Fibroblast of lung (primary cell): ENCODE results near the gene PPP1R7. TPM values are rescaled to one million over a fixed set of nuclear protein-coding genes. Genes with fewer than 3 reads are reported as not detected.

Experiments
- DNase-seq, 2 donors: peaks; one replicate each; pipeline versions ENCODE4 v3.0.0 to v3.0.0-alpha.2; 2010; ENCODE audit warnings: low read depth in 2 of 2
- H2AFZ ChIP-seq: 2 replicates; pipeline ENCODE4 v1.5.1; 2012; ENCODE audit warnings: low read length, control low read depth, inconsistent platforms
- H3K27ac ChIP-seq: 2 replicates; pipeline ENCODE4 v1.5.1; 2011; ENCODE audit warnings: low read length, control low read depth; ENCODE audit not compliant: insufficient read depth
- H3K27me3 ChIP-seq: 2 replicates; pipeline ENCODE4 v1.5.1; 2011; ENCODE audit warnings: mild to moderate bottlenecking, low read length; ENCODE audit not compliant: control insufficient read depth, insufficient read depth
- H3K36me3 ChIP-seq: 2 replicates; pipeline ENCODE4 v1.5.1; 2011; ENCODE audit warnings: low read length; ENCODE audit not compliant: control insufficient read depth, insufficient read depth
- H3K4me1 ChIP-seq: 2 replicates; pipeline ENCODE4 v1.5.1; 2011; ENCODE audit warnings: low read length; ENCODE audit not compliant: control insufficient read depth, insufficient read depth; ENCODE audit errors: extremely low read depth
- H3K4me2 ChIP-seq: 2 replicates; pipeline ENCODE4 v1.5.1; 2011; ENCODE audit warnings: low read length, control low read depth; ENCODE audit not compliant: insufficient read depth; ENCODE audit errors: extremely low read depth
- H3K4me3 ChIP-seq, 4 experiments: fragments of 200-600 bp in 1 of 4; sonication (generic) in 1 of 4; replicated peaks in 1 of 4; 2 replicates each; pipeline ENCODE4 v1.5.1; 2011 to 2016; ENCODE audit warnings: low read length in 4 of 4, low read depth in 3 of 4, mild to moderate bottlenecking in 3 of 4, control low read depth in 2 of 4, inconsistent platforms in 1 of 4, mixed read lengths in 1 of 4; ENCODE audit not compliant: insufficient read depth in 1 of 4; ENCODE audit errors: control extremely low read depth in 1 of 4
- H3K79me2 ChIP-seq: 2 replicates; pipeline ENCODE4 v1.5.1; 2012; ENCODE audit warnings: mild to moderate bottlenecking, low read length, inconsistent platforms; ENCODE audit not compliant: control insufficient read depth, insufficient read depth
- H3K9ac ChIP-seq: 2 replicates; pipeline ENCODE4 v1.5.1; 2011; ENCODE audit warnings: mild to moderate bottlenecking, low read length, control low read depth; ENCODE audit not compliant: insufficient read depth
- H3K9me3 ChIP-seq: 2 replicates; pipeline ENCODE4 v1.5.1; 2012; ENCODE audit warnings: low read depth, low read length; ENCODE audit not compliant: control insufficient read depth, insufficient read depth
- H4K20me1 ChIP-seq: 2 replicates; pipeline ENCODE4 v1.5.1; 2011; ENCODE audit warnings: low read length; ENCODE audit not compliant: control insufficient read depth, insufficient read depth; ENCODE audit errors: extremely low read depth
- EZH2 ChIP-seq: IDR thresholded peaks from 2 replicates; pipeline ENCODE4 v1.5.1; 2012; ENCODE audit warnings: low read length, control low read depth, mild to moderate bottlenecking; ENCODE audit errors: missing control alignments
- polyA plus RNA-seq, 2 donors: library from polyadenylated mRNA; depleted of rRNA in 1 of 2; stranded (reverse) in 1 of 2; unstranded in 1 of 2; fragments of >200 nt; gene quantifications; 2 replicates each; pipeline ENCODE4 v1.2.1, GENCODE V29; 2011 to 2012; ENCODE audit warnings: missing spikeins in 1 of 2
- total RNA-seq: library from RNA; depleted of rRNA; stranded (reverse); fragments of >200 nt; gene quantifications from 2 replicates; pipeline ENCODE4 v1.2.1, GENCODE V29; 2014
- TF ChIP-seq, protein P1 (sequence below), 2 donors: IDR thresholded peaks in 1 of 2; conservative IDR thresholded peaks in 1 of 2; 1 replicate in 1 of 2; 2 replicates in 1 of 2; pipeline ENCODE4 v1.5.1; 2011 to 2012; ENCODE audit warnings: low read length in 2 of 2, control low read depth in 1 of 2, inconsistent platforms in 1 of 2, low read depth in 1 of 2, mild to moderate bottlenecking in 1 of 2

PPP1R7 gene
- total and polyA plus RNA-seq, 2 donors (not counting 1 experiment from before 2014, with no cell fraction given) = 70.7 to 141 TPM

DNA sequence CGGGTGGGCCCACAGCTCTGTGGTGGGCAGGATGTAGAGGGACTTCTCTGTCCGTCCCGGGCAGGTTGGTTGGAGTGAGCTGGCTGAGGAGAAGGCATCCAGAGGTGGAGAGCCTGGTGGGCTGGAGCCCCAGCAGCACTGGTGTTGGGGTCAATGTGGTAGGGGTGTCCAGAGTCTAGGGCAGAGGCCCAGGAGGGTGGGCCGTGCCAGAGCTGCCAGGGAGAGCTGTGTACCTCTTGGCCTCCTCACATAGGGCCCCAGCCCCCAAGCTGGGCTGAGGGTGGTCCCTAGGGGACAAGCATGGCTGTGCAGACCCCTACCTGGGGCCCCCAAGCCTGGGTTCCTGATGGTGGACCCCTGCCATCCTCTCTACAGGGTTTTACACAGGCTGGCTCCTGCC is 54.2 kb downstream of the PPP1R7 start:
- no peak for DNase-seq
- no peaks in the 10 kb centered on the region for H3K27me3 ChIP-seq
- TF ChIP-seq, protein P1, sequence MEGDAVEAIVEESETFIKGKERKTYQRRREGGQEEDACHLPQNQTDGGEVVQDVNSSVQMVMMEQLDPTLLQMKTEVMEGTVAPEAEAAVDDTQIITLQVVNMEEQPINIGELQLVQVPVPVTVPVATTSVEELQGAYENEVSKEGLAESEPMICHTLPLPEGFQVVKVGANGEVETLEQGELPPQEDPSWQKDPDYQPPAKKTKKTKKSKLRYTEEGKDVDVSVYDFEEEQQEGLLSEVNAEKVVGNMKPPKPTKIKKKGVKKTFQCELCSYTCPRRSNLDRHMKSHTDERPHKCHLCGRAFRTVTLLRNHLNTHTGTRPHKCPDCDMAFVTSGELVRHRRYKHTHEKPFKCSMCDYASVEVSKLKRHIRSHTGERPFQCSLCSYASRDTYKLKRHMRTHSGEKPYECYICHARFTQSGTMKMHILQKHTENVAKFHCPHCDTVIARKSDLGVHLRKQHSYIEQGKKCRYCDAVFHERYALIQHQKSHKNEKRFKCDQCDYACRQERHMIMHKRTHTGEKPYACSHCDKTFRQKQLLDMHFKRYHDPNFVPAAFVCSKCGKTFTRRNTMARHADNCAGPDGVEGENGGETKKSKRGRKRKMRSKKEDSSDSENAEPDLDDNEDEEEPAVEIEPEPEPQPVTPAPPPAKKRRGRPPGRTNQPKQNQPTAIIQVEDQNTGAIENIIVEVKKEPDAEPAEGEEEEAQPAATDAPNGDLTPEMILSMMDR (conservative IDR thresholded peaks at IDR 0.05 in 1 of 2, IDR thresholded peaks at IDR 0.05 in 1 of 2; ENCODE audit: low read depth in 1 of 2, low read length in 2 of 2) = no peak
- TF ChIP-seq EZH2 = no peak
- H3K4me3 ChIP-seq = no peak overlapping the region
- H3K4me2 ChIP-seq = no peak overlapping the region
- no peak overlapping the region for H3K27ac ChIP-seq
- no peak overlapping the region for H2AFZ ChIP-seq
- no peaks in the 10 kb centered on the region for H3K9me3 ChIP-seq
- no peak overlapping the region for H3K9ac ChIP-seq
- no peaks in the 10 kb centered on the region for H4K20me1 ChIP-seq
- H3K36me3 ChIP-seq = no peaks in the 10 kb centered on the region
- no peaks in the 10 kb centered on the region for H3K79me2 ChIP-seq
- H3K4me1 ChIP-seq = no peaks in the 10 kb centered on the region

DNA sequence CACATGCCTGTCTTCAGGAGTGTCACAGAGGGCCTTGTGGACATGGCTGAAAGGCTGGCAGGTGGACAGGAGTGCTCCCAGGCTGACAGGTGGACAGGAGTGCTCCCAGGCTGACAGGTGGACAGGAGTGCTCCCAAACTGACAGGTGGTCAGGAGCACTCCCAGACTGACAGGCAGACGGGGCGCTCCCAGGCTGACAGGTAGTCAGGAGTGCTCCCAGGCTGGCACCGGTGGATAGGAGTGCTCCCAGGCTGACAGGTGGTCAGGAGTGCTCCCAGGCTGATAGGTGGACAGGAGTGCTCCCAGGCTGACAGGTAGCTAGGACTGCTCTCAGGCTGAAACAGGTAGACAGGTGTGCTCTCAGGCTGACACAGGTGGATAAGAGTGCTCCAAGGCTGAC is 54.8 kb downstream of the PPP1R7 start:
- Histone ChIP-seq H3K27ac (no peak overlapping the region), H4K20me1 (no peaks in the 10 kb centered on the region), H3K4me2 (no peak overlapping the region), H2AFZ (no peak overlapping the region), H3K9ac (no peak overlapping the region), H3K4me1 (no peaks in the 10 kb centered on the region), H3K27me3 (no peaks in the 10 kb centered on the region), H3K36me3 (no peaks in the 10 kb centered on the region), H3K4me3 (no peak overlapping the region), H3K9me3 (no peaks in the 10 kb centered on the region), H3K79me2 (no peaks in the 10 kb centered on the region)
- no peak for DNase-seq
- no peak for TF ChIP-seq EZH2
- TF ChIP-seq, protein P1 (conservative IDR thresholded peaks at IDR 0.05 in 1 of 2, IDR thresholded peaks at IDR 0.05 in 1 of 2; ENCODE audit: low read depth in 1 of 2, low read length in 2 of 2) = no peak

DNA sequence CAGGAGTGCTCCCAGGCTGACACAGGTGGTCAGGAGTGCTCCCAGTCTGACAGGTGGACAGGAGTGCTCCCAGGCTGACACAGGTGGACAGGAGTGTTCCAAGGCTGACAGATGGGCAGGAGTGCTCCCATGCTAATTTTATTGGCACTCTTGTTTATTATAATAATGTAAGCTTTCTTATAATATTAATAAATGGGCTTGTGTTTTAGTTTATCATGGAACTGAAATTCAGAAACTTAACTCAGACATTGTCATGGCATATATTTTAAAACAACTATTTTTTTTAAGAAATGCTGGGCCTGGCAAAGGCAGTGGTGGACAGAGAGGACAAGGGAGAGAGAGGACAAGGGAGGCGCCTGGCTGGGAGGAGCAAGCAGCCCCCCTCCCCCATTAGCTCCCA is 56.9 kb downstream of the PPP1R7 start:
- Histone ChIP-seq H3K79me2 (no peaks in the 10 kb centered on the region), H3K9me3 (no peaks in the 10 kb centered on the region), H4K20me1 (no peaks in the 10 kb centered on the region), H3K9ac (no peak overlapping the region), H3K4me3 (no peak overlapping the region), H3K36me3 (no peaks in the 10 kb centered on the region), H2AFZ (no peak overlapping the region), H3K27me3 (peaks cover 3% of the 10 kb centered on the region), H3K27ac (no peak overlapping the region), H3K4me2 (no peak overlapping the region), H3K4me1 (no peaks in the 10 kb centered on the region)
- TF ChIP-seq, protein P1 (conservative IDR thresholded peaks at IDR 0.05 in 1 of 2, IDR thresholded peaks at IDR 0.05 in 1 of 2; ENCODE audit: low read depth in 1 of 2, low read length in 2 of 2) = no peak
- TF ChIP-seq EZH2 = no peak
- DNase-seq = no peak
